Measurements from ENCODE around the gene LRCH2.

Gene LRCH2

DNA sequence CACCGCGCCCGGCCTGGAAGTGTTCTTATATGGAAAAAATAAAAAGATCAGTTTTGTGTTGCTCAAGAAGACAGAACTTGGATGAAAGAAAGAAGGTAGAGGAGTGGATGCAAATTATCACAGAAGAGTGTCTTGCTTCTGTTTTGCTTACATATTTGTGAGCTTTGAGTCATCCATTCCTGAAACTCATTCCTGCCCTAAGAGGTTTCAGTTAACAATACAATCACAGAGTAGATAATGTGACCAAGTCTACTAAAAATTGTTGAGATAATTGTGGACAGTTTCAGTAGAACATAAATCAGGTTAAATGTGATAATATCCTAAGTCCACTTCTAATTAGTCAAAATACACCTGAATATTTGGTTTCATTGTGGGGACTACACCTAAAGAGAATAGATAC lies 26.4 kb upstream of the LRCH2 start:
- DNase-seq (ENCODE audit: low spot score) = no peak
- TF ChIP-seq, protein P1, sequence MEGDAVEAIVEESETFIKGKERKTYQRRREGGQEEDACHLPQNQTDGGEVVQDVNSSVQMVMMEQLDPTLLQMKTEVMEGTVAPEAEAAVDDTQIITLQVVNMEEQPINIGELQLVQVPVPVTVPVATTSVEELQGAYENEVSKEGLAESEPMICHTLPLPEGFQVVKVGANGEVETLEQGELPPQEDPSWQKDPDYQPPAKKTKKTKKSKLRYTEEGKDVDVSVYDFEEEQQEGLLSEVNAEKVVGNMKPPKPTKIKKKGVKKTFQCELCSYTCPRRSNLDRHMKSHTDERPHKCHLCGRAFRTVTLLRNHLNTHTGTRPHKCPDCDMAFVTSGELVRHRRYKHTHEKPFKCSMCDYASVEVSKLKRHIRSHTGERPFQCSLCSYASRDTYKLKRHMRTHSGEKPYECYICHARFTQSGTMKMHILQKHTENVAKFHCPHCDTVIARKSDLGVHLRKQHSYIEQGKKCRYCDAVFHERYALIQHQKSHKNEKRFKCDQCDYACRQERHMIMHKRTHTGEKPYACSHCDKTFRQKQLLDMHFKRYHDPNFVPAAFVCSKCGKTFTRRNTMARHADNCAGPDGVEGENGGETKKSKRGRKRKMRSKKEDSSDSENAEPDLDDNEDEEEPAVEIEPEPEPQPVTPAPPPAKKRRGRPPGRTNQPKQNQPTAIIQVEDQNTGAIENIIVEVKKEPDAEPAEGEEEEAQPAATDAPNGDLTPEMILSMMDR (IDR thresholded peaks at IDR 0.05) = no peak
- H3K4me3 ChIP-seq = no peak overlapping the region
- no peak overlapping the region for H3K27ac ChIP-seq

DNA sequence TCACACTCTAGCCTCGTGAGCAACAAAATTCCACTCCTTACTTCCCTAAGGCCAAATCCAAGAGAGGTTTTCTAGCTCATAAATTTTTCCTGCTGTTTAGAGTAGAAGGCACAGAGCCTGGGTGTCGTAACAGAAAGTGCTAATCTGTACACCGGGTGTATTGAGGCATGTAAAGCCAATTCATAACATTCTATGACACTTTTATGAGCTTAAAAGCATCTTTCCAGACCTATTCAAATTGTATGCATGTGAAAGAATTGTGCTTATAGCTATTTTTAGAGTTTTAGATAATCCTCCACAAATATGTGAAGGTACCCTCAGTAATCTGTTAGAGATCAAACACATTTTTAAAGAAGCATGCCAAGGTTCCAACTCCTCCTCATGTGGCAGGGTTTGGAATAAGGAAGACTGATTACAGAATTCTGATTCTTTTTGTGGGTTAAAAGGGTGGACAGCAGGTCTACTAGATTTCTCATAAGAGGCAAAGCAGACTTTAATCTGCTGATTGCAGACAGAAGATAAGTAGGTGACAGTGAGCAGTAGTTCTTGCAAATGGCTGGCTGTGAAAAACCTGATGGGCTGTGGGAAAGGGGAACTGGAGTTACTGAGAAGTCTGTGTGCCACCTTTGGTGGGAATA lies 25.5 kb upstream of the LRCH2 start:
- no peak overlapping the region for H3K4me3 ChIP-seq
- H3K27ac ChIP-seq = no peak overlapping the region
- TF ChIP-seq, protein P1 (IDR thresholded peaks at IDR 0.05) = no peak
- DNase-seq (ENCODE audit: low spot score) = no peak

DNA sequence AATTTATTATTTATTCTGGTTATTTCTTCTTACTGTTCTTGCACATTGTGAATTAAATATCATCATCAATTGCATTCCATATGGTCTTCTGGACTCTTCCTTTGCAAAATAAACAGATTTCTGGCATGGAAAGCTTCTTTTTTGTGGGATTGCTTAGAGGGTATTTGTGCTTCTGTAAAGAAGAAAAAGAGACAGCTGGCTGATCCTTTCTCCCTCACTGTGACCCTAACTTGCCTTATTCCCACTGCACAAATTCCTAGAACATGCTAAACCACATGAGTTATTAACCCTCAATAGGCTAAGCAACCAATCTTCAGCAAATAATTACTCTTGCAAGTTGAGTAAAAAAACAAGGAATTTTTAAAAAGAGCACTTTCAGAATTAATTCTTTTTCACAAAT lies 23.8 kb upstream of the LRCH2 start:
- TF ChIP-seq, protein P1 (IDR thresholded peaks at IDR 0.05) = no peak
- DNase-seq (ENCODE audit: low spot score) = no peak
- Histone ChIP-seq H3K4me3 (no peak overlapping the region), H3K27ac (no peak overlapping the region)

- Histone ChIP-seq H3K27ac (no peak overlapping the region), H3K4me3 (no peak overlapping the region)
- DNase-seq (ENCODE audit: low spot score) = no peak
- TF ChIP-seq, protein P1 (IDR thresholded peaks at IDR 0.05) = no peak
Observed at GRCh38 chrX:115255003-115255402, 21.1 kb upstream of the LRCH2 start.

- TF ChIP-seq, protein P1 (IDR thresholded peaks at IDR 0.05) = no peak
- no peak for DNase-seq (ENCODE audit: low spot score)
- H3K4me3 ChIP-seq = no peak overlapping the region
- no peak overlapping the region for H3K27ac ChIP-seq
Observed at GRCh38 chrX:115251458-115252233, 17.8 kb upstream of the LRCH2 start.

DNA sequence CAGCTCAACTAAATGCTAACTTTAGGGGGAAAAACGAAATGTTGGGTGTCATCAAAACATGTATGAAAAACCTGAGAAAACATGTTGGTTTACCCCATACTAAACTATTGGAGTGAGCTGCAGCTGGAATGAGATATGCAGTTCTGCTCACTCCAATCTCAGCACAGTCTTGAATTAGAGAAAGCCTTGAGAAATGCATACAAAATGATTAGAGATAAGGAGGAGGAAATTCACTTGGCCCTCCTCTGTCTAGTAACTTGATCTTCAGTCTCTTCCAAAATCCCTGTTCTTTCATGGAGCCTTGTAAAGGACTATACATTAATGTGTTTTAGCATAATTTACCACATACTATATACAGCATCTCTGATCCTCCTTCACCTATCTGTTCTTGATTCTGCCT lies 3.2 kb upstream of the LRCH2 start:
- H3K27ac ChIP-seq = no peak overlapping the region
- TF ChIP-seq, protein P1 (IDR thresholded peaks at IDR 0.05) = no peak
- no peak for DNase-seq (ENCODE audit: low spot score)
- H3K4me3 ChIP-seq = no peak overlapping the region

GRCh38 chrX:115236560-115236959 lies 2.7 kb upstream of the LRCH2 start:
- TF ChIP-seq, protein P1 (IDR thresholded peaks at IDR 0.05) = no peak
- no peak for DNase-seq (ENCODE audit: low spot score)
- H3K27ac ChIP-seq = no peak overlapping the region
- H3K4me3 ChIP-seq = no peak overlapping the region

Measured in coronary artery (tissue), 2 donors.